T-helper 9 cell (primary cell): ENCODE measurements around the gene NAA16.
A peak's percentile ranks its signal among the peaks of the same experiment; 100 is the strongest.
"Not testable (repeated sequence)": the region's sequence is repeated elsewhere in the genome, so short reads cannot be mapped to it uniquely, and the experiment has no call there.

ENCODE experiments used
- DNase-seq: peaks from one replicate; pipeline ENCODE4 v3.0.0-alpha.2; 2020

Gene NAA16

GRCh38 chr13:41306271-41307145, 4.6 kb upstream of the NAA16 start:
- DNase-seq = no peak

- no peak for DNase-seq
These were observed 3.0 kb upstream of the NAA16 start for GRCh38 chr13:41307884-41308640.

GRCh38 chr13:41311406-41312175, 524 bp downstream of the NAA16 start:
- peak; percentile 52 for DNase-seq

GRCh38 chr13:41312176-41312500, 1.1 kb downstream of the NAA16 start:
- DNase-seq = no peak

- no peak for DNase-seq
These were observed 2.0 kb downstream of the NAA16 start for GRCh38 chr13:41313117-41313516.

GRCh38 chr13:41313659-41314197, 2.7 kb downstream of the NAA16 start:
- DNase-seq = no peak

GRCh38 chr13:41315443-41316047, 4.5 kb downstream of the NAA16 start:
- DNase-seq = no peak

- DNase-seq = no peak
These were observed 6.2 kb downstream of the NAA16 start for GRCh38 chr13:41317243-41317642.

GRCh38 chr13:41325752-41326151, 14.7 kb downstream of the NAA16 start:
- DNase-seq = no peak

- no peak for DNase-seq
These were observed 15.6 kb downstream of the NAA16 start for GRCh38 chr13:41326661-41327060.

- DNase-seq = no peak
These were observed 17.1 kb downstream of the NAA16 start for GRCh38 chr13:41327994-41328790.

GRCh38 chr13:41332829-41333228, 21.8 kb downstream of the NAA16 start:
- DNase-seq = no peak

GRCh38 chr13:41334810-41335209, 23.7 kb downstream of the NAA16 start:
- no peak for DNase-seq

GRCh38 chr13:41344358-41344757, 33.3 kb downstream of the NAA16 start:
- DNase-seq = no peak

- DNase-seq = no peak
These were observed 34.3 kb downstream of the NAA16 start for GRCh38 chr13:41345165-41345913.

GRCh38 chr13:41345914-41346589, 35.0 kb downstream of the NAA16 start:
- no peak for DNase-seq

- DNase-seq = peak; percentile 38
These were observed 42.1 kb downstream of the NAA16 start for GRCh38 chr13:41352935-41353840.

- no peak for DNase-seq
These were observed 43.3 kb downstream of the NAA16 start for GRCh38 chr13:41354416-41354815.

- DNase-seq = not testable (repeated sequence)
These were observed 45.2 kb downstream of the NAA16 start for GRCh38 chr13:41356385-41356648.

GRCh38 chr13:41356786-41357185, 45.7 kb downstream of the NAA16 start:
- peak; percentile 16 for DNase-seq
